CD4-positive, alpha-beta T cell treated with Interleukin-4 for 1 hour (primary cell): ENCODE data around the gene IL10RB.
"Not testable (repeated sequence)": the region's sequence is repeated elsewhere in the genome, so short reads cannot be mapped to it uniquely, and the experiment has no call there.

Experiments
- DNase-seq, 2 donors: peaks; one replicate each; pipeline ENCODE4 v3.0.0-alpha.2; 2020 to 2022

IL10RB gene

DNA sequence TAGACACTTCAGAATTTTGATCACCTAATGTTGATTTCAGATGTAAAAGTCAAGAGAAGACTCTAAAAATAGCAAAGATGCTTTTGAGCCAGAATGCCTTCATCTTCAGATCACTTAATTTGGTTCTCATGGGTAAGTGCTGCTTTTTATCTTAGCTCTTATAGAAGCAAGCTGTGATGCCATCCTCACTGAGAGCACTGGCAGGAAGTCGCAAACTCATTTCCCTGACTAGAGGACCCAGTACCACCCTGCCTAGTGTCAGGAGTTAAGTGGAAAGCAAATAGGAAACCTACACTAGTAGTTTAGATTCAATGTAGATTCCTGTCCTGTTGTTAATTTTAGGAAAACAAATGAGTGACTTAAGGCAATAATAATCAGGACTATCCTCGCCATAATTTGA, 24.3 kb upstream of the IL10RB start:
- DNase-seq, result peak in 1 of 2 donors; percentile 36

- not testable (repeated sequence) for DNase-seq
Observed at GRCh38 chr21:33242846-33243245, 23.3 kb upstream of the IL10RB start.

DNA sequence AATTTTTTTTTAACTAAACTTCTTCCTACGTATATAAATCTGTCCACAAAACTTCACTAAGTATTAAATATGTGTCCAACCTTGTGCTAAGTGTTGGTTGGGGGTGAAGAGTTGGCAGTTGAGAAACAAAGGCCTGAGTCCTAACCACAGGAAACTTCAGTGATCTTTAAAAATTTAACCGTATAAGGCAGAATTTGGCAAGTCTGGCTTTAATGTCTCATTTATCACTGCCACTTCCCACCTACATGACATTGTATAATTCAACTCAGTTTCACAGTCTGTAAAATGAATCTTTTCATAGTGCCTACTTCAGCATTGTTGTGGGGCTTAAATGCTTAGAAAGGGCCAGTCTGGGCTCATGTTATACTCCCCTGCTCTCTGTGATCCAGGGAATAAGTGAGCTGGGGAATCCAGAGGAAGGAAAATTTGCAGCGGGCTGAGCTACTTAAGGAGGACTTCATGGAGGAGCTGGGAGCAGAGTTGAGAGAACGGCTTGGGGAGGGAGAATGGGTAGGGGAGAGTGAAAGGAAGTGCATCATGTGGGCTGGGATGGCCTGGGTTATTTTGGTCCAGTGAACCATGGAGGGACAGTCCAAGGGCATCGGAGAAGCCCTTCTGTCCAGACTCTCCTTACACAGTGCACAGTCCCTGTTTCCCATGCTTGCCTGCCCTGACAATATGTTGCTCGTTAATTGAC, 21.9 kb upstream of the IL10RB start:
- DNase-seq, result peak in 1 of 2 donors; percentile 42

GRCh38 chr21:33244779-33245105, 21.4 kb upstream of the IL10RB start:
- DNase-seq, result no peak

- no peak for DNase-seq
Observed at GRCh38 chr21:33245289-33245918, 20.8 kb upstream of the IL10RB start.

DNA sequence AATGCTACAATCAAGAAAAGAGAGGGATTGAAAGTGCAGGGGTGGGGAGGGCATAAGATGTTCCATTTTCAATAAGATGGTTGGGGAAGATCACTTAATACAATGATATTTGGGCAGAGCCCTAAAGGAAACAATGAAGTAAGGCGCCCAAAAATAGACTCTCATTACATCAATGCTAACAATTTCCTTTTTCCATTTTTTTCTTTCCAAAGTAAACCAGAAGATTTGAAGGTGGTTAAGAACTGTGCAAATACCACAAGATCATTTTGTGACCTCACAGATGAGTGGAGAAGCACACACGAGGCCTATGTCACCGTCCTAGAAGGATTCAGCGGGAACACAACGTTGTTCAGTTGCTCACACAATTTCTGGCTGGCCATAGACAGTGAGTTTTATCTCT, 19.7 kb upstream of the IL10RB start:
- no peak for DNase-seq

- no peak for DNase-seq
Observed at GRCh38 chr21:33246963-33247362, 19.2 kb upstream of the IL10RB start.

DNA sequence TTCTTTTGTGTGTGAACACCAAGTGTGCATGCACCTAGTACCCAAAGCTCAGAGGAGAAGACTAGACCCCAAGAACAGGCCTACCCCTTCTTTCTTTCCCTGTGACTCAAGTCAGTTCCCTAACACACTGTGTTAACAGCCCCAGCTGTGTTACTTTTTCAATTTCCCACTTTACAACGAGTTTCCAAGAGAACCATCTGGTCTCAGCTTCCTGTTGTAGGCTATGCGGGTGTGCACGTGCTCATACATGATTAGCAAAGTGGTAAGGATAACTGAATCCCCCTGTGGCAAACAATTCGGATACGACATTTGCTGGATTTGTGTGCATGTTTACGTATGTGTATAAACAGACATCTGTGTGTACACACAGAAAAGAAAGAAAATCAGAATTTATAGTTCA, 18.6 kb upstream of the IL10RB start:
- DNase-seq, result no peak

- DNase-seq, result no peak
Observed at GRCh38 chr21:33249331-33250002, 16.7 kb upstream of the IL10RB start.

GRCh38 chr21:33251119-33251518, 15.0 kb upstream of the IL10RB start:
- DNase-seq, result no peak

DNA sequence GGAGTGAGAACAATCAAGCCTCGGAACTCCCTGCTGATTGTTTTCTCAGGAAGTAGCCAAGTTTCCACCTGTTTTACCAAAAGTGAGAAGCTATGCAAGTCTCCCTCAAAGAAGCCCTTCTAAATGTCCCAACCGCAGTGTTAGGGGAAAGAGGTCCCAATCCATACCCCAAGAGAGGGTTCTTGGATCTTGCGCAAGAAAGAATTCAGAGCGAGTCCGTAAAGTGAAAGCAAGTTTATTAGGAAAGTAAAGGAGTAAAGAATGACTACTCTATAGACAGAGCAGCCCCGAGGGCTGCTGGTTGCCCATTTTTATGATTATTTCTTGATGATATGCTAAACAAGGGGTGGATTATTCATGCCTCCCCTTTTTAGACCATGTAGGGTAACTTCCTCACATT, 12.8 kb upstream of the IL10RB start:
- not testable (repeated sequence) for DNase-seq

DNA sequence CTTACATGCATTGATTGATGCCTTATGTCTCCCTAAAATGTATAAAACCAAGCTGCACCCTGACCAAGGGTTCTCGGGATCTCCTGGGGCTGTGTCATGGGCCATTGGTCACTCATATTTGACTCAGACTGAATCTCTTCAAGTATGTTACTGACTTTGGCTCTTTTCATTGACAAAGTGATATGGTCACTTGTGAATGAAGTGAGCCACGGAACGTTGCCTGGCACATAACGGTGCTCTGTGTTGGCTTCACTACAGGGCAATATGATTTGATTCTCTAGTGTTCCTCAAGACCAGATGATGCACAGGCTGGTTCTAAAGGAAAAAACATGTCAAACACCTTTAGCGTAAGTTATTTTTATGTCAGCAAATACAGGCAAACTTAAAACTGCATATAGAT, 11.4 kb upstream of the IL10RB start:
- DNase-seq, result no peak

DNA sequence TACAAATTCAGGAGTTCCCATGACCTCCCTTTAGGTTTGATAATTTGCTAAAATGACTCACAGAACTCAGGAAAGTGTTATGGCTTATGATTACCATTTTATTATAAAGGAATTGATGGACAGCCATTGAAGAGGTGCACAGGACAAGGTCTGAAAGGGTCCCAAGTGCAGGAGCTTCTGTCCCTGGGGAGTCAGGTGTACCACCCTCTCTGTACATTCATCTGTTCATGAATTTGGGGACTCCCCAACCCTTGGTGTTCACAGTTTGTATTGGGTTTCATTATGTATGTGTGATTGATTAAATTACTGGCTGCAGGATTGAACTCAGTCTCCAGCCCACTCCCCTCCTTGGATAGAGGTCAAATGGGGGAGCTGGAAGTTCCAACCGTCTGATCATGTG, 10.8 kb upstream of the IL10RB start:
- no peak for DNase-seq

DNA sequence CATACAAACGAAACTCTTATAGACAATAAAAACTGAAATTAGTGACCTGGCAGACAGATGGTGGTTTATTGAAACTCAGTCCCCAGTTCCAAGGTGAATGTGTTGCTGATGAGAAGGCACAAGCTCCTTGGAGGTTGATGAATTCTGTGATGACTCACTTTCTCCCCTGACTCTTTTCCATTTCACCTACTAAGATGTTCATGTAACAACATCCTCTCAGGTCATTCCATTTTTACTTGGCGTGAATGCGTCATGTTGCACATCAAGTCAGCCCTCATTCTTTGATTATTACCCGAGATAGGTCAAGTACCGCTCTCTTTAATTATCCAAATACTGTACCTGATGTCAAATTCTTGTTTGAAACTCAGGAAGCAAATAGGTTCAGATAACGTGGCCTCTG, 10.1 kb upstream of the IL10RB start:
- no peak for DNase-seq

- DNase-seq, result no peak
Observed at GRCh38 chr21:33257094-33257803, 8.9 kb upstream of the IL10RB start.

GRCh38 chr21:33258475-33258874, 7.7 kb upstream of the IL10RB start:
- DNase-seq, result no peak

- DNase-seq, result no peak
Observed at GRCh38 chr21:33259428-33259827, 6.7 kb upstream of the IL10RB start.

DNA sequence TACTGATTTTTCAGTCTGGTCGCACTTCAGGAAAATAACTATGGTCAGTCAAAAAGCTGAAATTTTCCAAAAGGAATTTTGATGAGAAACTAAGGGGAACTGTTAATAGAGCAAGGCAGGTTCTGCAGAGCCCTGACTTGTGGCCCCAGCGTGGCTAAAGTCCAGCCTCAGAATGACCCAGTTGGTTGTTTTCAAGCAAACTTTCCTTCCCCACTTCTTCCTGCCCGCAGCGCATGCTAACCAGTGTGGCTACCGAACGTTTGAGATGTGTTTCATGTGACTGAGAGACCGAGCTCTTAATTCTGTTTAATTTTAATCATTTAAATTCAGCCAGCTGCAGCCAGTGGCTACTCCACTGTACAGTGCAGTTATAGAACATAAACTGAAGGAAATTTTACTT, 6.2 kb upstream of the IL10RB start:
- DNase-seq, result peak in 1 of 2 donors; percentile 16

DNA sequence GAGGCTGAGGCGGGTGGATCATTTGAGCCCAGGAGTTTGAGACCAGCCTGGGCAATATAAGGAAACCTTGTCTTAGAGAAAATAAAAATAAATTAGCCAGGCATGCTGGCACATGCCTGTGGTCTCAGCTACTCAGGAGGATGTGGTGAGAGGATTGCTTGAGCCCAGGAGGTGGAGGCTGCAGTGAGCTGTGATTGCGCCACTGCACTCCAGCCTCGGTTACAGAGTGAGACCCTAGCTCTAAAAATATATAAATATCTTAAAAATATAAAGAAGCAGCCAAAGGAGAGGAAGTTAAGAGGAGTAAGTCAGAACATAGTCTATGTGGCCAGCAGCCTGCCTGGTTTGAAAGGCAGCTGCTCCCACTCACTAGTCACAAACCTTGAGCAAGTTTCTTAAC, 4.5 kb upstream of the IL10RB start:
- peak; percentile 31 to 38 for DNase-seq

DNA sequence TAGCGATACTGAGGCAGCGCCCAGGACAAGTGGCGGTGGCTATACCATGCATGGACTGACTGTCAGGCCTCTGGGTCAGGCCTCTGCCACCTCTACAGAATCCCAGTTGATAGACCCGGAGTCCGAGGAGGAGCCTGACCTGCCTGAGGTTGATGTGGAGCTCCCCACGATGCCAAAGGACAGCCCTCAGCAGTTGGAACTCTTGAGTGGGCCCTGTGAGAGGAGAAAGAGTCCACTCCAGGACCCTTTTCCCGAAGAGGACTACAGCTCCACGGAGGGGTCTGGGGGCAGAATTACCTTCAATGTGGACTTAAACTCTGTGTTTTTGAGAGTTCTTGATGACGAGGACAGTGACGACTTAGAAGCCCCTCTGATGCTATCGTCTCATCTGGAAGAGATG, 3.2 kb upstream of the IL10RB start:
- DNase-seq, result no peak

DNA sequence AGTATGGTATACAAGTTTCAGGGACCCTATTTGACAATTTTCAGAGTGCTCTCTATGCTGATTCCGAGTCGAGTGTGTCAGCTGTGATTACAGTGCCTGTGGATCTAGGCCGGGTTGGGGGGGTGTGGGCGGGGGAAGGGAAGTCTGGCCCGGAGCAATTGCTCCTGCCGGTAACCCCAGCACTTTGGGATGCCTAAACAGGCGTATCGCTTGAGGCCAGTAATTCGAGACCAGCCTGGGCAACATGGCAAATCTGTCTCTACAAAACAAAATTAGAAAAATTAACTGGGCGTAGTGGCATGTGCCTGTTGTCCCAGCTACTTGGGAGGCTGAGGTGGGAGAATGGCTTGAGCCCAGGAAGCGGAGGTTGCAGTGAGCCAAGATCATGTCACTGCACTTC, 1.6 kb upstream of the IL10RB start:
- no peak for DNase-seq

GRCh38 chr21:33265664-33266049, 510 bp upstream of the IL10RB start:
- DNase-seq, result peak; percentile 57 to 85

- peak in 1 of 2 donors; percentile 44 for DNase-seq
Observed at GRCh38 chr21:33266789-33267135, 595 bp downstream of the IL10RB start.

GRCh38 chr21:33267250-33267649, 1.1 kb downstream of the IL10RB start:
- DNase-seq, result no peak
